Calu3 (cell line): ENCODE results near the gene SLC36A2. TPM values are rescaled to one million over a fixed set of nuclear protein-coding genes. Genes with fewer than 3 reads are reported as not detected.

Experiments
- BruUV-seq: library from RNA; stranded (reverse); fragments of 400-500 nt; replicated peaks from 2 replicates; lab custom pipeline; 2021; lab: Mats Ljungman, UMichigan
- CTCF ChIA-PET: fragments of 300-600 bp; sonication (Branson Sonifier 250); formaldehyde crosslinking; loops from one replicate; lab custom pipeline; 2022; ENCODE audit warnings: antibody characterized with exemption; lab: Charles Lee
- DNase-seq: peaks from one replicate; pipeline ENCODE4 v3.0.0; 2022
- H3K27ac Mint-ChIP-seq: one replicate; pipeline ENCODE4 v1.8.0; 2022; ENCODE audit warnings: mixed read lengths; ENCODE audit not compliant: unreplicated experiment
- H3K27me3 Mint-ChIP-seq: one replicate; pipeline ENCODE4 v1.8.0; 2022; ENCODE audit warnings: mixed read lengths; ENCODE audit not compliant: unreplicated experiment
- H3K36me3 Mint-ChIP-seq: one replicate; pipeline ENCODE4 v1.8.0; 2022; ENCODE audit warnings: mild to moderate bottlenecking, moderate library complexity, mixed read lengths; ENCODE audit not compliant: insufficient read depth, unreplicated experiment
- H3K4me1 Mint-ChIP-seq: one replicate; pipeline ENCODE4 v1.8.0; 2022; ENCODE audit warnings: mild to moderate bottlenecking, low read depth, mixed read lengths; ENCODE audit not compliant: unreplicated experiment
- H3K4me3 Mint-ChIP-seq: one replicate; pipeline ENCODE4 v1.8.0; 2022; ENCODE audit warnings: mild to moderate bottlenecking, low read depth, moderate library complexity, mixed read lengths; ENCODE audit not compliant: unreplicated experiment
- H3K9me3 Mint-ChIP-seq: one replicate; pipeline ENCODE4 v1.8.0; 2022; ENCODE audit warnings: low read depth, mixed read lengths; ENCODE audit not compliant: unreplicated experiment
- CTCF ChIP-seq: fragments of 200-600 bp; IDR thresholded peaks from one replicate; pipeline ENCODE4 v1.8.0; 2022; ENCODE audit warnings: antibody characterized with exemption; ENCODE audit not compliant: unreplicated experiment
- intact Hi-C: fragments of 100-400 bp; cut with micrococcal nuclease; formaldehyde crosslinking; loops from one replicate; pipeline ENCODE4 v1.10.0; 2022; ENCODE audit not compliant: unreplicated experiment
- total RNA-seq: library from RNA; stranded (reverse); gene quantifications from 2 replicates; pipeline ENCODE4 v1.2.3, GENCODE V29; 2022

SLC36A2 gene
- total RNA-seq, 1 experiment from 2014 or later: not detected

DNA sequence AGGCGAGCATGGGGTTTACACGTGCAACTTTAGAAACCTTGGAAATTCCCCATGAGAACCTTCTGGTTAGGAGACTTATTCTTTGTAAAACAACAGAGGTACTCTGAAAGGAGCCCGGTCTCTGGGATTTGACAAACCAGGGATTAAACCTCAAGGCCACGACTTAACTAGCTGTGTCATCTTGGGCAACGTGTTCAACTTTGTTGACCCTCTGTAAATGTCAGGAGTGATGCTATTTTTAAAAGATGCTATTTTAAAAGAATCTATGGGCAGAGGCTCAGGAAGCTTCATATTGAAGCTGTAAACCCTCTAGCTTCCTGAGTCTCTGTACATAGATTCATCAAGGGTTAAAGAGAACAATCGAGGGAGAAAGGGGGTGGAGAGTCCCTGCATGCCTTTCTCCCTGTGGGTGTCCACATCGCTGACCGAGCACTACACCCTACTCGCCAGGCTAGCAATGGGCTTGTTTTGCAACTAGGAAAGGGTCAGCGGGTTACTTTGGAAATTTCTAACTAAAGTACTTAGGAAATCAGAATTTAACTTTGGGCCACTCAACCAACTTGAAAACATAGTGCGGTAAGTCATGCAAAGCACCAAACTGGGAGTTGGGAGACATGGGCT is 2.1 kb downstream of the SLC36A2 start:
- no peak for TF ChIP-seq CTCF
- Mint-ChIP-seq H3K27ac (no peak overlapping the region), H3K4me1 (no peaks in the 10 kb centered on the region), H3K27me3 (peaks cover 96% of the 10 kb centered on the region), H3K9me3 (no peaks in the 10 kb centered on the region), H3K36me3 (no peaks in the 10 kb centered on the region), H3K4me3 (no peak overlapping the region)
- CTCF ChIA-PET: no interaction called here
- intact Hi-C loops: no loop called here
- BruUV-seq: no TSS peak
- no peak for DNase-seq

- no peak for TF ChIP-seq CTCF
- H3K36me3 Mint-ChIP-seq: no peaks in the 10 kb centered on the region
- CTCF ChIA-PET: no interaction called here
- H3K4me3 Mint-ChIP-seq: no peak overlapping the region
- H3K27ac Mint-ChIP-seq: no peak overlapping the region
- intact Hi-C loops: no loop called here
- no TSS peak for BruUV-seq
- peaks cover 100% of the 10 kb centered on the region for H3K27me3 Mint-ChIP-seq
- DNase-seq: no peak
- no peaks in the 10 kb centered on the region for H3K4me1 Mint-ChIP-seq
- H3K9me3 Mint-ChIP-seq: no peaks in the 10 kb centered on the region
Measured at GRCh38 chr5:151344088-151344487, 3.3 kb downstream of the SLC36A2 start.

GRCh38 chr5:151340004-151340403 is 7.4 kb downstream of the SLC36A2 start:
- no peak overlapping the region for H3K4me3 Mint-ChIP-seq
- no peaks in the 10 kb centered on the region for H3K36me3 Mint-ChIP-seq
- no peak for DNase-seq
- intact Hi-C loops: no loop called here
- H3K27ac Mint-ChIP-seq: no peak overlapping the region
- no peaks in the 10 kb centered on the region for H3K4me1 Mint-ChIP-seq
- peaks cover 80% of the 10 kb centered on the region for H3K27me3 Mint-ChIP-seq
- no peaks in the 10 kb centered on the region for H3K9me3 Mint-ChIP-seq
- CTCF ChIA-PET: no interaction called here
- no TSS peak for BruUV-seq
- no peak for TF ChIP-seq CTCF

- no peak overlapping the region for H3K27ac Mint-ChIP-seq
- H3K27me3 Mint-ChIP-seq: peaks cover 68% of the 10 kb centered on the region
- no peak for DNase-seq
- no peaks in the 10 kb centered on the region for H3K9me3 Mint-ChIP-seq
- BruUV-seq: no TSS peak
- intact Hi-C loops: no loop called here
- H3K4me3 Mint-ChIP-seq: no peak overlapping the region
- no peaks in the 10 kb centered on the region for H3K4me1 Mint-ChIP-seq
- CTCF ChIA-PET: interaction anchor here (0.6 kb wide), 1 partner anchor 39 kb away, joined by 3 read pairs; no protein-coding TSS in a partner anchor
- no peak for TF ChIP-seq CTCF
- H3K36me3 Mint-ChIP-seq: no peaks in the 10 kb centered on the region
Measured at GRCh38 chr5:151338734-151339133, 8.6 kb downstream of the SLC36A2 start.
